ENCODE data around the gene YEATS2. TPM values are rescaled to one million over a fixed set of nuclear protein-coding genes. Genes with fewer than 3 reads are reported as not detected.
"Not testable (repeated sequence)": the region's sequence is repeated elsewhere in the genome, so short reads cannot be mapped to it uniquely, and the experiment has no call there.

YEATS2 gene
- polyA plus RNA-seq, 1 donor (not counting 4 experiments of a cell fraction or from before 2014, with no cell fraction given) = 21.7 TPM

GRCh38 chr3:183688874-183689273 lies 8.7 kb upstream of the YEATS2 start:
- H3K4me3 ChIP-seq (ENCODE audit: control insufficient read depth in 2 of 3, extremely low read depth in 1 of 3, insufficient read depth in 2 of 3, low read depth in 1 of 3, low read length in 3 of 3) = no peak overlapping the region
- H3K9ac ChIP-seq (ENCODE audit: control insufficient read depth, extremely low read depth, insufficient read depth, low read length) = no peak overlapping the region
- H3K27me3 ChIP-seq (ENCODE audit: control insufficient read depth, extremely low read depth, insufficient read depth, low read length) = no peaks in the 10 kb centered on the region

GRCh38 chr3:183689621-183690020 lies 8.0 kb upstream of the YEATS2 start:
- H3K79me2 ChIP-seq (ENCODE audit: control insufficient read depth, insufficient read depth, low read length); FAIRE-seq; H3K4me2 ChIP-seq (ENCODE audit: control insufficient read depth, extremely low read depth, insufficient read depth, low read depth, low read length); H3K9ac ChIP-seq (ENCODE audit: control insufficient read depth, extremely low read depth, insufficient read depth, low read length); DNase-seq (ENCODE audit: low read depth, low spot score); H3K4me3 ChIP-seq (ENCODE audit: control insufficient read depth in 2 of 3, extremely low read depth in 1 of 3, insufficient read depth in 2 of 3, low read depth in 1 of 3, low read length in 3 of 3); H3K27me3 ChIP-seq (ENCODE audit: control insufficient read depth, extremely low read depth, insufficient read depth, low read length); H3K4me1 ChIP-seq (ENCODE audit: control insufficient read depth, extremely low read depth, insufficient read depth, low read length); H3K36me3 ChIP-seq (ENCODE audit: control insufficient read depth in 2 of 2, extremely low read depth in 1 of 2, insufficient read depth in 2 of 2, low read length in 2 of 2); dilution Hi-C loops (cut with MboI; ENCODE audit: extremely low pct_ligation_motif_present, low sequenced_read_pairs); H3K9me1 ChIP-seq (ENCODE audit: control insufficient read depth, extremely low read depth, insufficient read depth, low read length); H3K27ac ChIP-seq (ENCODE audit: control insufficient read depth, insufficient read depth, low read length); H3K9me3 ChIP-seq (ENCODE audit: control insufficient read depth, low read depth, low read length); H4K20me1 ChIP-seq (ENCODE audit: control insufficient read depth, extremely low read depth, insufficient read depth, low read length); H2AFZ ChIP-seq (ENCODE audit: control insufficient read depth, low read length): not testable (repeated sequence)

More at GRCh38 chr3:183688874-183689273, 8.7 kb upstream of the YEATS2 start:
- H3K4me2 ChIP-seq (ENCODE audit: control insufficient read depth, extremely low read depth, insufficient read depth, low read depth, low read length) = no peak overlapping the region
- no peaks in the 10 kb centered on the region for H3K4me1 ChIP-seq (ENCODE audit: control insufficient read depth, extremely low read depth, insufficient read depth, low read length)
- dilution Hi-C loops (cut with MboI; ENCODE audit: extremely low pct_ligation_motif_present, low sequenced_read_pairs) = no loop called here
- H3K79me2 ChIP-seq (ENCODE audit: control insufficient read depth, insufficient read depth, low read length) = no peaks in the 10 kb centered on the region
- no peak overlapping the region for H2AFZ ChIP-seq (ENCODE audit: control insufficient read depth, low read length)
- no peaks in the 10 kb centered on the region for H4K20me1 ChIP-seq (ENCODE audit: control insufficient read depth, extremely low read depth, insufficient read depth, low read length)
- TF ChIP-seq CTCF (optimal IDR thresholded peaks at IDR 0.05 in 1 of 3, IDR thresholded peaks at IDR 0.05 in 1 of 3, conservative IDR thresholded peaks at IDR 0.05 in 1 of 3; ENCODE audit: extremely low read depth in 1 of 3, insufficient read depth in 2 of 3, low read length in 3 of 3) = no peak
- TF ChIP-seq EZH2 (IDR thresholded peaks at IDR 0.05; ENCODE audit: low read length) = no peak
- no peak overlapping the region for H3K27ac ChIP-seq (ENCODE audit: control insufficient read depth, insufficient read depth, low read length)
- no peaks in the 10 kb centered on the region for H3K9me1 ChIP-seq (ENCODE audit: control insufficient read depth, extremely low read depth, insufficient read depth, low read length)
- H3K36me3 ChIP-seq (ENCODE audit: control insufficient read depth in 2 of 2, extremely low read depth in 1 of 2, insufficient read depth in 2 of 2, low read length in 2 of 2) = no peaks in the 10 kb centered on the region
- FAIRE-seq (no peak), DNase-seq (ENCODE audit: low read depth, low spot score) (no peak)
- H3K9me3 ChIP-seq (ENCODE audit: control insufficient read depth, low read depth, low read length) = no peaks in the 10 kb centered on the region

- Histone ChIP-seq H3K9me1 (ENCODE audit: control insufficient read depth, extremely low read depth, insufficient read depth, low read length) (no peaks in the 10 kb centered on the region), H3K4me3 (ENCODE audit: control insufficient read depth in 2 of 3, extremely low read depth in 1 of 3, insufficient read depth in 2 of 3, low read depth in 1 of 3, low read length in 3 of 3) (no peak overlapping the region), H3K36me3 (ENCODE audit: control insufficient read depth in 2 of 2, extremely low read depth in 1 of 2, insufficient read depth in 2 of 2, low read length in 2 of 2) (no peaks in the 10 kb centered on the region), H3K27ac (ENCODE audit: control insufficient read depth, insufficient read depth, low read length) (no peak overlapping the region), H3K4me2 (ENCODE audit: control insufficient read depth, extremely low read depth, insufficient read depth, low read depth, low read length) (no peak overlapping the region), H3K9ac (ENCODE audit: control insufficient read depth, extremely low read depth, insufficient read depth, low read length) (no peak overlapping the region), H3K4me1 (ENCODE audit: control insufficient read depth, extremely low read depth, insufficient read depth, low read length) (peaks cover 4% of the 10 kb centered on the region), H3K79me2 (ENCODE audit: control insufficient read depth, insufficient read depth, low read length) (no peaks in the 10 kb centered on the region), H4K20me1 (ENCODE audit: control insufficient read depth, extremely low read depth, insufficient read depth, low read length) (no peaks in the 10 kb centered on the region), H3K9me3 (ENCODE audit: control insufficient read depth, low read depth, low read length) (no peaks in the 10 kb centered on the region), H2AFZ (ENCODE audit: control insufficient read depth, low read length) (no peak overlapping the region), H3K27me3 (ENCODE audit: control insufficient read depth, extremely low read depth, insufficient read depth, low read length) (no peaks in the 10 kb centered on the region)
- TF ChIP-seq EZH2 (IDR thresholded peaks at IDR 0.05; ENCODE audit: low read length) = no peak
- no peak for TF ChIP-seq CTCF (optimal IDR thresholded peaks at IDR 0.05 in 1 of 3, IDR thresholded peaks at IDR 0.05 in 1 of 3, conservative IDR thresholded peaks at IDR 0.05 in 1 of 3; ENCODE audit: extremely low read depth in 1 of 3, insufficient read depth in 2 of 3, low read length in 3 of 3)
- FAIRE-seq (no peak), DNase-seq (ENCODE audit: low read depth, low spot score) (no peak)
- dilution Hi-C loops (cut with MboI; ENCODE audit: extremely low pct_ligation_motif_present, low sequenced_read_pairs) = no loop called here
Observed at GRCh38 chr3:183690402-183690995, 7.1 kb upstream of the YEATS2 start.
